ENCODE measurements around the gene PPME1. TPM values are rescaled to one million over a fixed set of nuclear protein-coding genes. Genes with fewer than 3 reads are reported as not detected.

The PPME1 gene
- total RNA-seq, 2 experiments from 2014 or later: 13.7 to 16.3 TPM

DNA sequence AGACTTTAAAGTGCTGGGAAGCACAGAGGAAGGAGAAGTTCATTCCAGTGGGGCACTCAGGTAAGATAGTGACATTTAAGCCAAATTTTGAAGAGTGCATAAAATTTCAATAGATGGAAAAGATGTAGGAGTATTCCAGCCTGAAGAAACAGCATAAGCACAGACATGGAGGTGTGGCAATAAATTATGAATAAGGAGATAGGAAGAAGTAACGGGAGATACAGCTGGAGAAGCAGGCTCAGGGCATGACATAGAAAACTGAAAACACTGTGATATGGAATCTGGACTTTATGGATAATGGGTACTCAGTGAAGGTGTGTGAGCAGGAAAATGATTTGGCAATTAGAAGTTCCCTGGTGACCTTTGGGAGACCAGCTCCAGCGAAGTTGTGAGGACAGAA, 107.0 kb downstream of the PPME1 start:
- intact Hi-C loops (cut with DNase I, micrococcal nuclease): no loop called here
- Mint-ChIP-seq H3K27ac (no peak overlapping the region), H3K4me1 (ENCODE audit: low read depth) (no peaks in the 10 kb centered on the region), H3K4me3 (no peak overlapping the region), H3K9me3 (no peaks in the 10 kb centered on the region), H3K36me3 (ENCODE audit: low read depth) (no peaks in the 10 kb centered on the region), H3K27me3 (peaks cover 2% of the 10 kb centered on the region)
- no peaks in the 10 kb centered on the region for H3K9me3 ChIP-seq (ENCODE audit: control insufficient read depth in 1 of 2, insufficient read depth in 1 of 2, low read length in 2 of 2)
- POLR2A ChIA-PET: no interaction called here
- H3K27ac ChIP-seq (ENCODE audit: low read depth in 1 of 2, low read length in 2 of 2): no peak overlapping the region
- H3K4me1 ChIP-seq (ENCODE audit: insufficient read depth, low read length): no peaks in the 10 kb centered on the region
- TF ChIP-seq CTCF (IDR thresholded peaks at IDR 0.05): no peak
- DNase-seq: no peak
- H3K36me3 ChIP-seq (ENCODE audit: insufficient read depth, low read length): no peaks in the 10 kb centered on the region
- no peak for ATAC-seq (ENCODE audit: poor library complexity)
- CTCF ChIA-PET: no interaction called here
- no peaks in the 10 kb centered on the region for H3K27me3 ChIP-seq (ENCODE audit: control insufficient read depth in 1 of 2, insufficient read depth in 2 of 2, low read length in 2 of 2)
- H3K4me3 ChIP-seq (ENCODE audit: low read length): no peak overlapping the region

- POLR2A ChIA-PET: no interaction called here
- no peak overlapping the region for H3K27ac Mint-ChIP-seq
- Histone ChIP-seq H3K4me1 (ENCODE audit: insufficient read depth, low read length) (no peaks in the 10 kb centered on the region), H3K27ac (ENCODE audit: low read depth in 1 of 2, low read length in 2 of 2) (no peak overlapping the region), H3K4me3 (ENCODE audit: low read length) (no peak overlapping the region), H3K27me3 (ENCODE audit: control insufficient read depth in 1 of 2, insufficient read depth in 2 of 2, low read length in 2 of 2) (no peaks in the 10 kb centered on the region), H3K36me3 (ENCODE audit: insufficient read depth, low read length) (no peaks in the 10 kb centered on the region), H3K9me3 (ENCODE audit: control insufficient read depth in 1 of 2, insufficient read depth in 1 of 2, low read length in 2 of 2) (no peaks in the 10 kb centered on the region)
- no peaks in the 10 kb centered on the region for H3K9me3 Mint-ChIP-seq
- no peaks in the 10 kb centered on the region for H3K36me3 Mint-ChIP-seq (ENCODE audit: low read depth)
- no peaks in the 10 kb centered on the region for H3K4me1 Mint-ChIP-seq (ENCODE audit: low read depth)
- ATAC-seq (ENCODE audit: poor library complexity) (no peak), DNase-seq (no peak)
- no peak overlapping the region for H3K4me3 Mint-ChIP-seq
- no peak for TF ChIP-seq CTCF (IDR thresholded peaks at IDR 0.05)
- CTCF ChIA-PET: no interaction called here
- no peaks in the 10 kb centered on the region for H3K27me3 Mint-ChIP-seq
- intact Hi-C loops (cut with DNase I, micrococcal nuclease): no loop called here
Observed at GRCh38 chr11:74278721-74279161, 107.7 kb downstream of the PPME1 start.

- ChIA-PET CTCF (no interaction called here), POLR2A (no interaction called here)
- ATAC-seq (ENCODE audit: poor library complexity): no peak
Observed at GRCh38 chr11:74279256-74279655, 108.2 kb downstream of the PPME1 start.

More at GRCh38 chr11:74279256-74279655, 108.2 kb downstream of the PPME1 start:
- Mint-ChIP-seq H3K9me3 (no peaks in the 10 kb centered on the region), H3K36me3 (ENCODE audit: low read depth) (no peaks in the 10 kb centered on the region), H3K4me1 (ENCODE audit: low read depth) (no peaks in the 10 kb centered on the region), H3K4me3 (no peak overlapping the region), H3K27me3 (no peaks in the 10 kb centered on the region), H3K27ac (no peak overlapping the region)
- H3K4me3 ChIP-seq (ENCODE audit: low read length): no peak overlapping the region
- H3K36me3 ChIP-seq (ENCODE audit: insufficient read depth, low read length): no peaks in the 10 kb centered on the region
- no peaks in the 10 kb centered on the region for H3K4me1 ChIP-seq (ENCODE audit: insufficient read depth, low read length)
- TF ChIP-seq CTCF (IDR thresholded peaks at IDR 0.05): no peak
- H3K27ac ChIP-seq (ENCODE audit: low read depth in 1 of 2, low read length in 2 of 2): no peak overlapping the region
- no peak for DNase-seq
- H3K9me3 ChIP-seq (ENCODE audit: control insufficient read depth in 1 of 2, insufficient read depth in 1 of 2, low read length in 2 of 2): no peaks in the 10 kb centered on the region
- H3K27me3 ChIP-seq (ENCODE audit: control insufficient read depth in 1 of 2, insufficient read depth in 2 of 2, low read length in 2 of 2): no peaks in the 10 kb centered on the region
- intact Hi-C loops (cut with DNase I, micrococcal nuclease): no loop called here

All from CD4-positive, alpha-beta T cell (primary cell).